Cardiac fibroblast (primary cell): ENCODE measurements around the gene FGGY.

Experiments used
- DNase-seq, 2 donors: peaks; one replicate each; pipeline versions ENCODE4 v3.0.0 to v3.0.0-alpha.2; 2010; ENCODE audit warnings: low read depth in 2 of 2
- H3K4me3 ChIP-seq, 2 donors: replicated peaks in 1 of 2; 1 replicate in 1 of 2; 2 replicates in 1 of 2; pipeline ENCODE4 v1.5.1; 2011; ENCODE audit warnings: low read depth in 2 of 2, low read length in 2 of 2, mild to moderate bottlenecking in 2 of 2, moderate library complexity in 1 of 2
- TF ChIP-seq, protein P1 (sequence below): IDR thresholded peaks from one replicate; pipeline ENCODE4 v1.5.1; 2011; ENCODE audit warnings: low read depth, mild to moderate bottlenecking, low read length, inconsistent platforms

The FGGY gene

DNA sequence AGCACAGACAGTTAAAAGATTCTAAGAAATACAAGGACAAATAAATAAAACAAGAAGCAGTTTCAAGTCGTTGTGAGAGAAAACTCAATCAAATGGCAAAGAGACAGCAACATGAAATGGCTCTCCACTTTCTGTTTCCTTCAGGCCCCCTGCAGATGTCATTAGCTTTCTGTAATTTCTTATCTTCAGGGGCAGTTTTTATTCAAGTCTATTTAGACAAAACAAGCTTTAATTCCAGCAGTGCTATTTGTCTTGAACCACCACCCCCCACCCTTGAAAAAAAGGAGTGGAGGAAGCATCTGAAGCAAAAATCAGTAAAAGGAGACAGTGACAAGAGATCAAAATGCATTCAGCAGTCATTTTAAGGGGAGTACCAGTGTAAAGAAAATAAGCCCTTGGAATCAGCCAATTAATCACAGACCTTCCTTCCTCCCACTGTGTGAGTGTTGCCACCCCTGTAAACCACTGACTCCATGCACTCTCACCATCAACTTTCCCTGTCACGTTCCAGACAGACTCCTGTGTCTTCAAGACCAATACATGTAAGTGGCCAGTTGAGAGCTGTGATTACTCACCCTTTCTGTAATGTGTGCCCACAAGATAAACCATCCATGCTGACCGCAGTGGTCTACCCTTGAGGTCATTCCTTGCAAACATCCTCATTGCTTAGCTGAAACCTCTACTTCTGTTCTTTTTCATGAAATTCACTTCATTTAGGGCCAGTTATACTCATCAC lies 381.8 kb downstream of the FGGY start:
- peak; percentile 92 for DNase-seq
- TF ChIP-seq, protein P1, sequence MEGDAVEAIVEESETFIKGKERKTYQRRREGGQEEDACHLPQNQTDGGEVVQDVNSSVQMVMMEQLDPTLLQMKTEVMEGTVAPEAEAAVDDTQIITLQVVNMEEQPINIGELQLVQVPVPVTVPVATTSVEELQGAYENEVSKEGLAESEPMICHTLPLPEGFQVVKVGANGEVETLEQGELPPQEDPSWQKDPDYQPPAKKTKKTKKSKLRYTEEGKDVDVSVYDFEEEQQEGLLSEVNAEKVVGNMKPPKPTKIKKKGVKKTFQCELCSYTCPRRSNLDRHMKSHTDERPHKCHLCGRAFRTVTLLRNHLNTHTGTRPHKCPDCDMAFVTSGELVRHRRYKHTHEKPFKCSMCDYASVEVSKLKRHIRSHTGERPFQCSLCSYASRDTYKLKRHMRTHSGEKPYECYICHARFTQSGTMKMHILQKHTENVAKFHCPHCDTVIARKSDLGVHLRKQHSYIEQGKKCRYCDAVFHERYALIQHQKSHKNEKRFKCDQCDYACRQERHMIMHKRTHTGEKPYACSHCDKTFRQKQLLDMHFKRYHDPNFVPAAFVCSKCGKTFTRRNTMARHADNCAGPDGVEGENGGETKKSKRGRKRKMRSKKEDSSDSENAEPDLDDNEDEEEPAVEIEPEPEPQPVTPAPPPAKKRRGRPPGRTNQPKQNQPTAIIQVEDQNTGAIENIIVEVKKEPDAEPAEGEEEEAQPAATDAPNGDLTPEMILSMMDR, result no peak
- no peak overlapping the region for H3K4me3 ChIP-seq

DNA sequence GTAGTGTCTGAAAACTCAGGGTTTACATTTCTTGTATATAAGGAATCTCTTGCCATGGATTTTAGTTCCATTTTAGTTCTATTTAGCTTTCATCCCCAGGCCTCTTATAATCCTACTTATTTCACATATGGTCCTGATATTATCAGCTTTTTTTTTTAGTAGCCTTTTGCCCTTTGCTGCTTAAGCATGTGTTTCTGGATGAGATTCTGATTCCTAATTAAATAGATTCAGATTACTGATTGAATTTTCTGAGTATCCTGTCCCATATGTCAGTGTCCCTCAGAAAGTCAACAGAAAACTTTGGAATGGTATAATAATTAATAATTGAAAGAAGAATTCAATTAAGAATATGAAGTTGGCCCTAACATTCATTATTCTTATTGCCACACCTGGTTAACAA lies 383.1 kb downstream of the FGGY start:
- no peak overlapping the region for H3K4me3 ChIP-seq
- TF ChIP-seq, protein P1, result no peak
- no peak for DNase-seq

DNA sequence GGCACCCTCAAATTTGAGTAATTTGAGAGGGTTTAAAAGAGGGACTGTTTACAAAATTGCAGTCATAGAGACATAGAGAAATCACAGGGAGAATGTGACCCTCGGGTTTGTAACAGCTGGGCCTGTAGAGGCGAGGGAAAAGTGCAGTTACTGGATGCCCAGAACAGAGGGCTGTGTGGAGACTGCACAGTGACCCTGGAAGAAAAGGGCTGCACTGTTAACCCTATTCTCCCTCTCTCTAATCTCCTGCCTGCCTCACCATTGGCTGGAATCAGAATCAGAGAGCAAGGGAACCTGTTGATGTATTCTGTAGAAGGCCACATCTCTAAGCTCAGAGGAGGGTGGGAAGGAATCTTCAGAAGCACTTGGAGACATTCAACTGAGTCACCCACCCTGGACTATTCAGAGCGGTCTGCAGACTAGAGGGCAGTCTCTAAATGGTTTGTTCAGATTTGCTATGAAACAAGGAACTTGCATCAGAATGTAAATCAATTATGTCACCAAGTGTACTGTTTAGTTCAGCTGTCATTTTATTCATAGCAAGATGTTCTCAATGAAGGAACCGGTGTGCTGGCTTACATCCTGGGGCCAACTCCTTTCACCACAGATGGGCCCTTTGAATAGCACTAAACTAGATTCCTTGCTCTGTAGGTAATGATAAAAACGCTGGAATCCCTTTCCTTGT lies 385.6 kb downstream of the FGGY start:
- no peak for DNase-seq
- TF ChIP-seq, protein P1, result no peak
- no peak overlapping the region for H3K4me3 ChIP-seq

DNA sequence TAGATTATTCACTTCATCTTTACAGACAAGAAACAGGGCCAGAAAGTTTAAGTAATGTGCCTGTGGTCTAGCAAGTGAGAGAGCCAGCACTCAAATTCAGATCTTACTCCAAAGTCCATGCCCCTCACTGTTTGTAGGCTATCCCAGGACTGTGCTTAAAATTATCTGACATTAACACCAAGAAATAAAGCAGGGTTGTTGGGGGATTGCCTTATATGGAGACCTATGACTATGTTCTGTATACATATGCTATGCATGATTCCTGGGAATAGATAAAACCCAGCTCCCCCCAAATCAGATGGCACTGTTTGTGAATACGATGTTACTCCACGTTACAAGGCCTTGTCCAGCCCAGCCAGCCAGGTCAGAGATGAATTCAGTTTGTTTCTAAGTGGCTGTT lies 386.3 kb downstream of the FGGY start:
- TF ChIP-seq, protein P1, result no peak
- no peak for DNase-seq

DNA sequence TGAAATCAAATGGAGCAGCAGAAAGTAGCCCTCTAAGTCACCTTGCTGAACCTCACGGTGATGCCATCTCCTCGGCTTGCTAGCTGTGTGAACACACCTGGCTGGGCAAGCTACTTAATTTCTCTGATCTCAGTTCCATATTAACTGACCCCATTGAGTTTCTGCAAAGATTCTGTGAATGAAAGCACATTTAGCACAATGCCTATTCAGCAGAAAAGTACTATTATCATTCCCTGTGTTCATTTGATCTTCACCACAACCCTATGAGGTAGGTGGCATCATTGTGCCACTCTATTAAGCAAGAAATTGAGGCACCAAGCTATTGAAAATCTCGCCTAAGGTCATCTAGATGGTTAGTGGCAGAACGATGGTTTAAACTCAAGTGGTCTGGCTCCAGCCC lies 387.8 kb downstream of the FGGY start:
- H3K4me3 ChIP-seq, result no peak overlapping the region
- TF ChIP-seq, protein P1, result no peak
- no peak for DNase-seq

More for the DNA sequence above, 386.3 kb downstream of the FGGY start:
- H3K4me3 ChIP-seq, result no peak overlapping the region

DNA sequence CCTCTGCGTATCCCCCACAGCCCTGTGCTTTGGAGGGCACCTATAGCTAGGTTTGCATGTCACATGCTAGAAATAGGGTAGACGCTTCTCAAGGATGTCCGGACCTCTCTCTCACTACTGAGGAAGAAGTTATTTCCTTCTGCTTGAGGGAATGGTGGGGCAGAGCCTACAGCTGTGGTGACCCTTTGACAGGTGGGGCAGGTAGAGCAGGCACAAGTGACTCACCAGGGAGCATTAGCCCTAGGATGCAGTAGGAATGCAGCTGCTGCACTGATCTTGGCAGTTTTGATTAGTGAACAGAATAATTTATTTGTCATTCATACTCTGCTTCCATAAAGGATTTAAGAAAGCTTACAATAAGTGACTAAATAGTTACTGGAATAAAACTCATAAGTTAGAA lies 388.2 kb downstream of the FGGY start:
- no peak overlapping the region for H3K4me3 ChIP-seq
- no peak for DNase-seq
- TF ChIP-seq, protein P1, result no peak
